GM18526 (cell line): ENCODE results near the gene TSSC4.

Source experiments
- POLR2A ChIP-seq: IDR thresholded peaks from 3 replicates; pipeline ENCODE4 v1.6.1; 2011; ENCODE audit not compliant: insufficient read length; ENCODE audit errors: extremely low read depth

Gene TSSC4

DNA sequence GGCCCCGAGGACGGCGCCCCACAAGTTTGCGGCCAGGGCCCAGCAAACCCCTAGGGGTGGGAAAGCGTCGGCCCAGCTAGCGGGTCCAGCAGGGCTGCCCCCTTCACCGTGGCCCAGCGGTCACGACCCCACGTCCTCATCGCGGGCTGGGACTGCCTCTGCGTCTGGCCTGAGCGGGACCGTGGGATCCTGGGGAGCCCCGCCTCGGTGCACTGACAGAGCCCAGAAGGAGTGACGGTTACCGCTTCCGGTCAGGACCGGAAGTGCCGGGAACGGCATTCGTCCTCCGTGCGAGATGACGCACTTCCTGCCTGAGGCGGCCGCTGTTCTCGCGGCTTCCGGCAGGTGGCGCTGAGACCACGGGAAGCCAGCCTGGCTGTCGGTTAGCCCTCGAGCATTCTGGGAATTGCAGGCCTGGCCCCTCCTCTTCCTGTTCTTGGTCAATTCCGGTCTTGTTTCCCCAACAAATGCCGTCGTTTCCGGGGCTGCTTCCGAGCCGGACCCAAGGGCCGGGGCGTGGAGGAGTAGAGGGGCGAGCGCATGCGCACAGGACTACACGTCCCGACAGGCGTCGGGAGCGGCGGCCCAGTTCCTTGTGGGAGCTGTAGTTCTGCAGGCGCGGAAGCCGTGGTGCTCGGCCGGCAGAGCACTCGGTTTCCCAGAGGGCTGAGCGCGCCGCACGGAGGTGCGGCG is at the start of gene TSSC4:
TSSC4 (plus strand) TSS at position 682 of the 693 bp plus-strand sequence. CDS start 1,884 bp downstream, outside the sequence.
- TF ChIP-seq POLR2A = peak; percentile 92

- no peak for TF ChIP-seq POLR2A
Observed at GRCh38 chr11:2351701-2352100, 48.8 kb upstream of the TSSC4 start.

GRCh38 chr11:2352420-2352819 is 48.1 kb upstream of the TSSC4 start:
- TF ChIP-seq POLR2A = no peak

GRCh38 chr11:2355000-2355644 is 45.4 kb upstream of the TSSC4 start:
- TF ChIP-seq POLR2A = no peak

- TF ChIP-seq POLR2A = no peak
Observed at GRCh38 chr11:2357246-2357645, 43.3 kb upstream of the TSSC4 start.

- no peak for TF ChIP-seq POLR2A
Observed at GRCh38 chr11:2358754-2359442, 41.7 kb upstream of the TSSC4 start.

DNA sequence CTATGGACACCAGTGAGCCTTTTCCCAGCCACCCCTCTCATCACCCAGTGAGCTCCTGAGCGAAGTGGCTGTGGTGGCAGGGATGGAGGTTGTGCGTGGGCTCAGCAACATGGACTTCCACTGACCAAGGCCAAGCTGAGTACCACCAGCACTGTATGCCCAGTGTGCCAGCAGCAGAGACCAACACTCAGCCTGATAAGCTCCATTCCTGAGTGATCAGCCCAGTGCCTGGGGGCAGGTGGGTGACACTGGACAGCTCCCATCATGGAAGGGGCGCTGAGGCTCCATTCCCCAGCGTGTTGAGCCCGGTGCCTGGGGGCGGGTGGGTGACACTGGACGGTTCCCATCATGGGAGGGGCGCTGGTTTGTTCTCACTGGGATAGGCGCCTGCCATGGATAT is 41.0 kb upstream of the TSSC4 start:
- TF ChIP-seq POLR2A = no peak

GRCh38 chr11:2360081-2360642 is 40.4 kb upstream of the TSSC4 start:
- TF ChIP-seq POLR2A = no peak

DNA sequence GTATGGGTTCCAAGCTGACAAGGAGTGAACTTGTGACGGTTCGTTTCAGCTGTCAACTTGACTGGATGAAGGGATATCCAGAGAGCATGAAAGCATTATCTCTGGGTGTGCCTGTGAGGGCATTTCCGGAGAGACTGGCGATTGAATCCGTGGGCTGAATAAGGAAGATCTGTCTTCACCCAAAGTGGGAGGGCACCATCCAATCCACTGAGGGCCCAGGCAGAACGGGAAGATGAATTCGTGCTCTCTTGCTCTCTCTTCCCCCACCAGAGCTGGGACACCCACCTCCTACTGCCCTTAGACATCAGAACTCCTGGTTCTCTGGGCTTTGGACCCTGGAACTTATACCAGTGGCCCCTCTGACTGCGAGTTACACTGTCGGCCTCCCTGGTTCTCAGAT is 39.0 kb upstream of the TSSC4 start:
- TF ChIP-seq POLR2A = no peak

GRCh38 chr11:2362414-2362813 is 38.1 kb upstream of the TSSC4 start:
- no peak for TF ChIP-seq POLR2A

- no peak for TF ChIP-seq POLR2A
Observed at GRCh38 chr11:2363130-2363529, 37.4 kb upstream of the TSSC4 start.

- TF ChIP-seq POLR2A = no peak
Observed at GRCh38 chr11:2363577-2364370, 36.8 kb upstream of the TSSC4 start.

GRCh38 chr11:2365571-2366210 is 34.9 kb upstream of the TSSC4 start:
- TF ChIP-seq POLR2A = no peak

DNA sequence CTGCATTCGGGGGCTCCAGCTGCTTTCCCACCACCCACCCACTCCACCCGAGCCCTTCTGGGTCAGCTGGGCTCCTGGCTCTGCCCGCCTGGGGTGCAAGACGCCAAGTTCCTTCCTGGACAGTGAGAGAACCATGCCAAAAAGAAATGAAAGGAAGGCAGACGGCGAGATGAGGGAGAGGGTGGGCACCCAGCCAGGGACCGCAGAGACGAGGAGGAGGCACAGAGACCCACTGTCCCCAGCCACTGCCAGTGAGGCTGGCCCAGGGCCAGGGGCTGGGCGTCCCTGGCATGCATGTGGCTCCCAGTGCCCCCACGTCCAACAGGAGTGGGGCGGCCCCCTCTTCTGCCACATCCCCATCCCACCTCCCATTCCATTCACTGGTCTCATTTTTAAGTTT is 34.3 kb upstream of the TSSC4 start:
- no peak for TF ChIP-seq POLR2A

- no peak for TF ChIP-seq POLR2A
Observed at GRCh38 chr11:2366733-2367132, 33.8 kb upstream of the TSSC4 start.
